ENCODE results near the gene MRPL51. TPM values are rescaled to one million over a fixed set of nuclear protein-coding genes. Genes with fewer than 3 reads are reported as not detected.
A peak's percentile ranks its signal among the peaks of the same experiment; 100 is the strongest.

Gene MRPL51
- total and polyA plus RNA-seq, 2 donors (not counting 1 experiment from before 2014, with no cell fraction given), result 18.6 to 72.6 TPM

GRCh38 chr12:6459004-6459337, 34.1 kb downstream of the MRPL51 start:
- no peaks in the 10 kb centered on the region for H3K27me3 ChIP-seq (replicated peaks in 1 of 4; ENCODE audit: control extremely low read depth in 1 of 4, control insufficient read depth in 3 of 4, insufficient read depth in 4 of 4, low read length in 3 of 4)
- TF ChIP-seq CTCF (IDR thresholded peaks at IDR 0.05), result no peak
- no peak for TF ChIP-seq EZH2 (IDR thresholded peaks at IDR 0.05; ENCODE audit: borderline replicate concordance, insufficient read depth, low read depth, low read length, poor library complexity, severe bottlenecking)
- H2AFZ ChIP-seq (ENCODE audit: insufficient read depth, low read depth, low read length, poor library complexity, severe bottlenecking), result no peak overlapping the region
- H3K9ac ChIP-seq (ENCODE audit: low read length), result no peak overlapping the region
- ChIA-PET POLR2A (interaction anchor here (0.5 to 4.8 kb wide), 4 partner anchors 7 to 33 kb away, joined by 6 to 72 read pairs (median 31); partner anchors contain the start of genes CD27 and VAMP1), CTCF (interaction anchor here (8.4 to 8.9 kb wide), 2 partner anchors 14 to 34 kb away, joined by 115 to 383 read pairs; partner anchors contain the start of gene CD27)
- DNase-seq, result no peak
- no peaks in the 10 kb centered on the region for H3K9me3 ChIP-seq (ENCODE audit: control extremely low read depth in 1 of 3, control insufficient read depth in 2 of 3, insufficient read depth in 1 of 3, low read length in 2 of 3)
- H3K9me3 Mint-ChIP-seq (ENCODE audit: insufficient read depth), result no peaks in the 10 kb centered on the region
- peaks cover 52% of the 10 kb centered on the region for H3K79me2 ChIP-seq (ENCODE audit: control insufficient read depth, insufficient read depth, low read length)
- no peak for ATAC-seq (ENCODE audit: low read depth)
- 100% methylated on average over 1 of the region's 2 CpGs for WGBS (ENCODE audit: insufficient coverage)
- peaks cover 58 to 74% of the 10 kb centered on the region in 2 donors for H3K4me1 ChIP-seq (ENCODE audit: control insufficient read depth in 2 of 2, insufficient read depth in 2 of 2, low read length in 2 of 2)
- no peaks in the 10 kb centered on the region for H3K27me3 Mint-ChIP-seq
- peak overlapping the region; percentile 54 for H3K4me3 Mint-ChIP-seq
- no peak overlapping the region for H3K4me2 ChIP-seq (replicated peaks; ENCODE audit: low read depth, low read length, poor library complexity, severe bottlenecking)
- H3K36me3 ChIP-seq (replicated peaks in 1 of 2; ENCODE audit: control extremely low read depth in 1 of 2, control insufficient read depth in 1 of 2, extremely low read depth in 1 of 2, insufficient read depth in 2 of 2, low read length in 1 of 2), result peaks cover 4 to 80% of the 10 kb centered on the region in 2 experiments
- H3K4me1 Mint-ChIP-seq, result peaks cover 74% of the 10 kb centered on the region
- H3K27ac ChIP-seq (ENCODE audit: low read length in 2 of 2), result peak overlapping the region in 1 of 2 donors; percentile 72
- intact Hi-C loops (cut with micrococcal nuclease), result no loop called here
- no peaks in the 10 kb centered on the region for H4K20me1 ChIP-seq (ENCODE audit: control insufficient read depth, insufficient read depth, low read length, poor library complexity, severe bottlenecking)
- no peak overlapping the region for H3K4me3 ChIP-seq (ENCODE audit: control extremely low read depth in 1 of 5, extremely low read depth in 1 of 5, insufficient read depth in 1 of 5, low read depth in 2 of 5, low read length in 4 of 5)
- peak overlapping the region; percentile 88 for H3K27ac Mint-ChIP-seq

- Histone ChIP-seq H3K79me2 (ENCODE audit: control insufficient read depth, insufficient read depth, low read length) (peaks cover 53% of the 10 kb centered on the region), H3K27me3 (replicated peaks in 1 of 4; ENCODE audit: control extremely low read depth in 1 of 4, control insufficient read depth in 3 of 4, insufficient read depth in 4 of 4, low read length in 3 of 4) (no peaks in the 10 kb centered on the region), H3K36me3 (replicated peaks in 1 of 2; ENCODE audit: control extremely low read depth in 1 of 2, control insufficient read depth in 1 of 2, extremely low read depth in 1 of 2, insufficient read depth in 2 of 2, low read length in 1 of 2) (peaks cover 4 to 78% of the 10 kb centered on the region in 2 experiments), H2AFZ (ENCODE audit: insufficient read depth, low read depth, low read length, poor library complexity, severe bottlenecking) (no peak overlapping the region), H3K4me3 (ENCODE audit: control extremely low read depth in 1 of 5, extremely low read depth in 1 of 5, insufficient read depth in 1 of 5, low read depth in 2 of 5, low read length in 4 of 5) (no peak overlapping the region), H3K27ac (ENCODE audit: low read length in 2 of 2) (peak overlapping the region in 1 of 2 donors; percentile 72), H4K20me1 (ENCODE audit: control insufficient read depth, insufficient read depth, low read length, poor library complexity, severe bottlenecking) (no peaks in the 10 kb centered on the region), H3K4me2 (replicated peaks; ENCODE audit: low read depth, low read length, poor library complexity, severe bottlenecking) (no peak overlapping the region), H3K4me1 (ENCODE audit: control insufficient read depth in 2 of 2, insufficient read depth in 2 of 2, low read length in 2 of 2) (peaks cover 54 to 71% of the 10 kb centered on the region in 2 donors), H3K9ac (ENCODE audit: low read length) (no peak overlapping the region), H3K9me3 (ENCODE audit: control extremely low read depth in 1 of 3, control insufficient read depth in 2 of 3, insufficient read depth in 1 of 3, low read length in 2 of 3) (no peaks in the 10 kb centered on the region)
- Mint-ChIP-seq H3K4me1 (peaks cover 73% of the 10 kb centered on the region), H3K27me3 (no peaks in the 10 kb centered on the region), H3K4me3 (no peak overlapping the region), H3K27ac (peak overlapping the region; percentile 88), H3K9me3 (ENCODE audit: insufficient read depth) (no peaks in the 10 kb centered on the region)
- WGBS (ENCODE audit: insufficient coverage), result 93% methylated on average over 9 of the region's 14 CpGs
- intact Hi-C loops (cut with micrococcal nuclease), result no loop called here
- ATAC-seq (ENCODE audit: low read depth) (no peak), DNase-seq (no peak)
- CTCF ChIA-PET, result interaction anchor here (1.4 to 8.9 kb wide), 4 partner anchors 12 to 33 kb away, joined by 3 to 383 read pairs (median 60); partner anchors contain the start of gene CD27
- POLR2A ChIA-PET, result interaction anchor here (0.5 to 4.8 kb wide), 5 partner anchors 7 to 32 kb away, joined by 3 to 72 read pairs (median 10); partner anchors contain the start of genes CD27 and VAMP1
- no peak for TF ChIP-seq CTCF (IDR thresholded peaks at IDR 0.05)
- TF ChIP-seq EZH2 (IDR thresholded peaks at IDR 0.05; ENCODE audit: borderline replicate concordance, insufficient read depth, low read depth, low read length, poor library complexity, severe bottlenecking), result no peak
These were observed 34.6 kb downstream of the MRPL51 start for GRCh38 chr12:6458281-6459003.
